ENCODE results near the gene DOK5. TPM values are rescaled to one million over a fixed set of nuclear protein-coding genes. Genes with fewer than 3 reads are reported as not detected.

DOK5 gene
- total RNA-seq, 1 donor from 2014 or later, result not detected

DNA sequence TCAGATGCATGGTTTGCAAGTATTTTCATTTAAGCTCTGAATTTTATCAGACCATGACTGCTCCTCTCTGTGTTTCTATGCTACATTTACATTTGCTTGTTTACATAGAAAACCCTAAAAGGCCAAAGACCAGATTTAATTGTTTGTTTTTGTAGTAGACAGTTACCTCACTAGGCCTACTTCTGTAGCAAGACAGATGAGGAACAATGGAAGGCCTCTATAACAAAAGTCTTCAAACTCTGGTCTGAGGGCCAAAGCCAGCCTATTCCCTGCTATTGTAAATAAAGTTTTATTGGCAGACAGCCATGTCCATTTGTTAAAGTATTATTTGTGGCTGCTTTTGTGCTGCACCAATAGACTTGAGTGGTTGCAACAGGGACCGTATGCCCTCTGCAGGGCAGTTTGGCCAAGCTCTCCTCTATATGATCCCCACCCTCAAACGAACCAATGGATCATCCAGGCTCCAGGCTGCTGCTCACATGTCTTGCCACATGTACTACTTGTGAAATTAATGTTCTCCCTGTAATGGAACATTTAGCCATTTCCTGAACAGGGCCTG is 182.0 kb downstream of the DOK5 start:
- ChIA-PET CTCF (interaction anchor here (3.0 kb wide), 1 partner anchor 9 kb away, joined by 8 read pairs; no protein-coding TSS in a partner anchor), POLR2A (no interaction called here)
- H3K27ac Mint-ChIP-seq, result no peak overlapping the region
- no peaks in the 10 kb centered on the region for H3K9me3 Mint-ChIP-seq
- H3K36me3 Mint-ChIP-seq (ENCODE audit: low read depth), result no peaks in the 10 kb centered on the region
- no peak for DNase-seq
- peaks cover 4% of the 10 kb centered on the region for H3K27me3 Mint-ChIP-seq
- H3K4me3 Mint-ChIP-seq, result no peak overlapping the region
- intact Hi-C loops (cut with micrococcal nuclease), result no loop called here
- TF ChIP-seq, protein P1, sequence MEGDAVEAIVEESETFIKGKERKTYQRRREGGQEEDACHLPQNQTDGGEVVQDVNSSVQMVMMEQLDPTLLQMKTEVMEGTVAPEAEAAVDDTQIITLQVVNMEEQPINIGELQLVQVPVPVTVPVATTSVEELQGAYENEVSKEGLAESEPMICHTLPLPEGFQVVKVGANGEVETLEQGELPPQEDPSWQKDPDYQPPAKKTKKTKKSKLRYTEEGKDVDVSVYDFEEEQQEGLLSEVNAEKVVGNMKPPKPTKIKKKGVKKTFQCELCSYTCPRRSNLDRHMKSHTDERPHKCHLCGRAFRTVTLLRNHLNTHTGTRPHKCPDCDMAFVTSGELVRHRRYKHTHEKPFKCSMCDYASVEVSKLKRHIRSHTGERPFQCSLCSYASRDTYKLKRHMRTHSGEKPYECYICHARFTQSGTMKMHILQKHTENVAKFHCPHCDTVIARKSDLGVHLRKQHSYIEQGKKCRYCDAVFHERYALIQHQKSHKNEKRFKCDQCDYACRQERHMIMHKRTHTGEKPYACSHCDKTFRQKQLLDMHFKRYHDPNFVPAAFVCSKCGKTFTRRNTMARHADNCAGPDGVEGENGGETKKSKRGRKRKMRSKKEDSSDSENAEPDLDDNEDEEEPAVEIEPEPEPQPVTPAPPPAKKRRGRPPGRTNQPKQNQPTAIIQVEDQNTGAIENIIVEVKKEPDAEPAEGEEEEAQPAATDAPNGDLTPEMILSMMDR (IDR thresholded peaks at IDR 0.05), result no peak
- no peak for ATAC-seq (ENCODE audit: low read depth)
- H3K4me1 Mint-ChIP-seq, result no peaks in the 10 kb centered on the region

DNA sequence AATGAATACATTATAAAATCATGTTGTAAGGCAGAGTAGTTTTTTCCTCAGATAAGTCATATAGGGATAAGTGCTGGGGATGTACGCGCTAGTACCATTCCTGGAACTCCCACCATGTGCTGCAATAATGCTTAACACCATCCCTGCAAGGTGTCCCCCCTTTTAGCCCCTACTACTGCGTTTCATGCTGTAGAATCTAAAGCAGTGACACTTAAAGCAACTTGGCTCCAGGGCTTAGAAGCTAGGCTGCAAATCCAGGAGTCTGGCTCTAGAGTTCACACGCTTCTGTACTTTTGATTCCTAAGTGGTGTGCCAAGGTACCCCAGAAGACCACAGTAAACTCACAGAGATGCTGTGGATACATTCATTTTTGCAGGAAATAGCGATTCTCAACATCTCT is 183.1 kb downstream of the DOK5 start:
- intact Hi-C loops (cut with micrococcal nuclease), result no loop called here
- Mint-ChIP-seq H3K36me3 (ENCODE audit: low read depth) (no peaks in the 10 kb centered on the region), H3K9me3 (no peaks in the 10 kb centered on the region), H3K4me3 (no peak overlapping the region), H3K27me3 (peaks cover 7% of the 10 kb centered on the region), H3K27ac (no peak overlapping the region), H3K4me1 (no peaks in the 10 kb centered on the region)
- ChIA-PET POLR2A (no interaction called here), CTCF (interaction anchor here (1.7 to 3.0 kb wide), 2 partner anchors 10 to 11 kb away, joined by 8 read pairs; no protein-coding TSS in a partner anchor)
- ATAC-seq (ENCODE audit: low read depth), result no peak
- TF ChIP-seq, protein P1 (IDR thresholded peaks at IDR 0.05), result no peak
- no peak for DNase-seq

DNA sequence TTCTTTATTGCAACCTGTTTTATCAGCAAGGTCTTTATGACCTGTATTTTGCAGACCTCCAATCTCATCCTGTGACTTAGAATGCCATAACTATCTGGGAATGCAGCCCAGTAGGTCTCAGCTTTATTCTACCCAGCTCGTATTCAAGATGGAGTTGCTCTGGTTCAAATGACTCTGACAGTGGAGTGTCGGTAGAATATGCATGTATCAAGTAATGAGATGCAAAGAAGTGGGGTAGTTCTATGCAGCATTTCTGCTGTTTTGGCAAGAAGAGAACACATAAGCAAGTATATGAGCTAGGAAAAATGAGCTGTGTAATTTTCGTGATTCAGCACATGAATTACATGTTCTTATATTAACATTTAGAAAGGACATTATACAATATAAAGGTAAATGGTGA is 185.9 kb downstream of the DOK5 start:
- no peaks in the 10 kb centered on the region for H3K36me3 Mint-ChIP-seq (ENCODE audit: low read depth)
- no peaks in the 10 kb centered on the region for H3K9me3 Mint-ChIP-seq
- no peak overlapping the region for H3K4me3 Mint-ChIP-seq
- ATAC-seq (ENCODE audit: low read depth) (no peak), DNase-seq (no peak)
- intact Hi-C loops (cut with micrococcal nuclease), result no loop called here
- peaks cover 6% of the 10 kb centered on the region for H3K27me3 Mint-ChIP-seq
- no peak overlapping the region for H3K27ac Mint-ChIP-seq
- CTCF ChIA-PET, result no interaction called here
- POLR2A ChIA-PET, result no interaction called here
- TF ChIP-seq, protein P1 (IDR thresholded peaks at IDR 0.05), result no peak
- no peaks in the 10 kb centered on the region for H3K4me1 Mint-ChIP-seq

DNA sequence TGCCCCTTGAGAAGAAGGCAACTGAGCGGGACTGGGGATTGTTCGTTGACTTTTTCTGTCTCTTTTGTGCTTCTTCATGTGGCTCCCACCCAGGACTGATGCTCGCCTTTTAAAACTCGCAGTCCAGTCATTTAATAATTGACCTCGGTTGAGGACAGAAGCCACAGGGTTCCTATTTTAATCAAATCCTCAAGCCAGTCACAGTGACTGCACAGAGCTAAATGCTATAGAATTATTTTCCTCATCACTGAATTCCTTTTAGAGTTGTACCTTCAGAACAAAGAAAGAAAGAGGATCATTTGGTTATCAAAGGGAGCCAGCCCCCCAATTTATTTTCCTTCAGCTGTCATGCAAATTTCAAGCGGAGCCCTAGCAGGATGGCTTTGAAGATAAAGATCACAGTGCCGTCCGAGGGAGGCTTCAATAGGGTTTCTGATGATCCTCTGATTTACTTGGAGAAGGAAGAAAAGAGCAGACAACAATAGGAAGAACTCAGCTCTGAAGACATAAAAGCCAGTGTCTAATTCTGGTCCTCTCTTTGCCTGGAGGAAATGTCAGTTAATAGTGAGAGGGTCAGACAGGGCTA is 186.6 kb downstream of the DOK5 start:
- Mint-ChIP-seq H3K9me3 (no peaks in the 10 kb centered on the region), H3K27me3 (peaks cover 6% of the 10 kb centered on the region), H3K27ac (no peak overlapping the region), H3K36me3 (ENCODE audit: low read depth) (no peaks in the 10 kb centered on the region), H3K4me1 (no peaks in the 10 kb centered on the region), H3K4me3 (no peak overlapping the region)
- intact Hi-C loops (cut with micrococcal nuclease), result no loop called here
- DNase-seq (no peak), ATAC-seq (ENCODE audit: low read depth) (no peak)
- TF ChIP-seq, protein P1 (IDR thresholded peaks at IDR 0.05), result no peak
- POLR2A ChIA-PET, result no interaction called here
- CTCF ChIA-PET, result no interaction called here

DNA sequence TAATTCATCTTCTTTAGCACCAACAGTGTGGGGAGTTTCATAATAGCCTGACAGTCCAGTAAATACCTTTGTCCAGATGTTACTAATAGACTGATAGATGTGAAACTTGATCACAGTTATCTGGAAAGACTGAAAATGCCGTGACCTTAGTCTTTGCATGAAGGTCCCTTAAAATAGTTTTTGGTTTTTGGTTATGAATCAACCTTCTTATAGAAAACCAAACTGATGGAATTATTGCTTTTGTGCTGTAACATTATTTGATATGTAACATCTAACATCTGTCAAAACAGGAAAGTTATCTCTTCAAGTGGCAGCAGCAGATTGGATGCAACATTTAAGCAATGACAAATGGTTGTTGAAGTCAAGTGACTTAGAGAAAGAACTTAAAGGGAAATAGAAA is 190.4 kb downstream of the DOK5 start:
- Mint-ChIP-seq H3K27ac (no peak overlapping the region), H3K36me3 (ENCODE audit: low read depth) (no peaks in the 10 kb centered on the region), H3K9me3 (no peaks in the 10 kb centered on the region), H3K4me1 (peaks cover 6% of the 10 kb centered on the region), H3K4me3 (no peak overlapping the region), H3K27me3 (peaks cover 20% of the 10 kb centered on the region)
- intact Hi-C loops (cut with micrococcal nuclease), result no loop called here
- POLR2A ChIA-PET, result interaction anchor here (0.6 kb wide), 1 partner anchor 417 kb away, joined by 7 read pairs; no protein-coding TSS in a partner anchor
- CTCF ChIA-PET, result no interaction called here
- TF ChIP-seq, protein P1 (IDR thresholded peaks at IDR 0.05), result no peak
- DNase-seq (no peak), ATAC-seq (ENCODE audit: low read depth) (no peak)

Measured in activated B cell treated with CpG ODN at 0.5 μM for 24 hours (primary cell).